Prostate gland (tissue), 2 donors: ENCODE results near the gene ERBB2.

ENCODE experiments used
- POLR2A ChIP-seq: fragments of 450-650 bp; IDR thresholded peaks from one replicate; pipeline ENCODE4 v1.6.1; 2016; ENCODE audit warnings: antibody characterized with exemption, mild to moderate bottlenecking
- TF ChIP-seq, protein P1 (sequence below), 4 experiments: fragments of 200-600 bp in 2 of 4; fragments of 450-650 bp in 2 of 4; sonication (generic) in 2 of 4; IDR thresholded peaks; 1 replicate in 3 of 4; 2 replicates in 1 of 4; pipeline ENCODE4 v1.5.1; 2016 to 2019; ENCODE audit warnings: antibody characterized with exemption in 4 of 4, mild to moderate bottlenecking in 2 of 4, moderate library complexity in 2 of 4

DNA sequence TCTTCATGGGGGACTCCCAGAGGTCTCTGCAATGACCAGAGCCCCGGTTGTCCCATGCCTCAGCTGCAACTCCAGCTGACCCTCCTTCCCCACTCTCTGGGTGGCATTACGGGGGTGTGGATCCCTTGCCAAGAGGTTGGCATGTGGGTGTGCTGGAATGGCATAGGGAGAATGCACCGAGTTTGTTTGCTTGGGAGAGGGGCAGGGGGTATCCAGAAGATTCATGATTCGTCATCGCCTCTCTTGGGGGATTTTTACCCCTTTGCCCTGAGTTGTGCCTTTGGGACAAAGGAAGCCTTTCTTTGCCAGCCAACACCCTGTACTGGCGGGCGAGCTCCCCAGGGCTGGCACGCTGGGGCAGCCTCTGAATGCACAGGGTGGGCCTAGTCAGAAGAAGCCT, 6.5 kb downstream of the ERBB2 start:
- TF ChIP-seq, protein P1, sequence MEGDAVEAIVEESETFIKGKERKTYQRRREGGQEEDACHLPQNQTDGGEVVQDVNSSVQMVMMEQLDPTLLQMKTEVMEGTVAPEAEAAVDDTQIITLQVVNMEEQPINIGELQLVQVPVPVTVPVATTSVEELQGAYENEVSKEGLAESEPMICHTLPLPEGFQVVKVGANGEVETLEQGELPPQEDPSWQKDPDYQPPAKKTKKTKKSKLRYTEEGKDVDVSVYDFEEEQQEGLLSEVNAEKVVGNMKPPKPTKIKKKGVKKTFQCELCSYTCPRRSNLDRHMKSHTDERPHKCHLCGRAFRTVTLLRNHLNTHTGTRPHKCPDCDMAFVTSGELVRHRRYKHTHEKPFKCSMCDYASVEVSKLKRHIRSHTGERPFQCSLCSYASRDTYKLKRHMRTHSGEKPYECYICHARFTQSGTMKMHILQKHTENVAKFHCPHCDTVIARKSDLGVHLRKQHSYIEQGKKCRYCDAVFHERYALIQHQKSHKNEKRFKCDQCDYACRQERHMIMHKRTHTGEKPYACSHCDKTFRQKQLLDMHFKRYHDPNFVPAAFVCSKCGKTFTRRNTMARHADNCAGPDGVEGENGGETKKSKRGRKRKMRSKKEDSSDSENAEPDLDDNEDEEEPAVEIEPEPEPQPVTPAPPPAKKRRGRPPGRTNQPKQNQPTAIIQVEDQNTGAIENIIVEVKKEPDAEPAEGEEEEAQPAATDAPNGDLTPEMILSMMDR (IDR thresholded peaks at IDR 0.05) = no peak
- no peak for TF ChIP-seq POLR2A
